H7 (cell line): Measurements from ENCODE around the gene SNX20. TPM values are rescaled to one million over a fixed set of nuclear protein-coding genes. Genes with fewer than 3 reads are reported as not detected.

Experiments
- DNase-seq: peaks from one replicate; pipeline ENCODE4 v3.0.0; 2012
- H3K27me3 ChIP-seq: 2 replicates; pipeline ENCODE4 v1.6.0; 2011; ENCODE audit warnings: mild to moderate bottlenecking, low read length; ENCODE audit not compliant: control insufficient read depth, insufficient read depth
- H3K36me3 ChIP-seq: replicated peaks from 2 replicates; pipeline ENCODE4 v1.5.1; 2011; ENCODE audit warnings: low read length; ENCODE audit not compliant: control insufficient read depth, insufficient read depth
- H3K4me3 ChIP-seq: 2 replicates; pipeline ENCODE4 v1.5.1; 2011; ENCODE audit warnings: low read depth, mild to moderate bottlenecking, control low read depth, low read length, moderate library complexity; ENCODE audit not compliant: insufficient read depth
- total RNA-seq: library from RNA; depleted of rRNA; stranded (reverse); fragments of >200 nt; shearing (Covaris generic); gene quantifications from 2 replicates; pipeline ENCODE4 v1.2.3, GENCODE V29; 2014

SNX20 gene
- total RNA-seq, 1 experiment from 2014 or later: not detected

- no peaks in the 10 kb centered on the region for H3K36me3 ChIP-seq
- no peaks in the 10 kb centered on the region for H3K27me3 ChIP-seq
- peak overlapping the region; percentile 30; the same call in 1 of the 2 replicates for H3K4me3 ChIP-seq
- peak; percentile 90 for DNase-seq
These were observed 15.8 kb downstream of the SNX20 start for GRCh38 chr16:50665128-50665878.

GRCh38 chr16:50664270-50664669 lies 16.8 kb downstream of the SNX20 start:
- Histone ChIP-seq H3K27me3 (no peaks in the 10 kb centered on the region), H3K36me3 (no peaks in the 10 kb centered on the region), H3K4me3 (no peak overlapping the region)
- no peak for DNase-seq

GRCh38 chr16:50662306-50662940 lies 18.7 kb downstream of the SNX20 start:
- no peak overlapping the region for H3K4me3 ChIP-seq
- H3K27me3 ChIP-seq: no peaks in the 10 kb centered on the region
- H3K36me3 ChIP-seq: no peaks in the 10 kb centered on the region
- no peak for DNase-seq

- H3K27me3 ChIP-seq: no peaks in the 10 kb centered on the region
- DNase-seq: no peak
- H3K36me3 ChIP-seq: no peaks in the 10 kb centered on the region
- no peak overlapping the region for H3K4me3 ChIP-seq
These were observed 21.3 kb downstream of the SNX20 start for GRCh38 chr16:50659806-50660205.

GRCh38 chr16:50657241-50657640 lies 23.9 kb downstream of the SNX20 start:
- DNase-seq: no peak
- H3K36me3 ChIP-seq: no peaks in the 10 kb centered on the region
- no peak overlapping the region for H3K4me3 ChIP-seq
- H3K27me3 ChIP-seq: no peaks in the 10 kb centered on the region

GRCh38 chr16:50655558-50656055 lies 25.5 kb downstream of the SNX20 start:
- no peak for DNase-seq
- H3K36me3 ChIP-seq: no peaks in the 10 kb centered on the region
- no peak overlapping the region for H3K4me3 ChIP-seq
- no peaks in the 10 kb centered on the region for H3K27me3 ChIP-seq

GRCh38 chr16:50653633-50654519 lies 27.2 kb downstream of the SNX20 start:
- Histone ChIP-seq H3K27me3 (no peaks in the 10 kb centered on the region), H3K4me3 (no peak overlapping the region), H3K36me3 (no peaks in the 10 kb centered on the region)
- peak; percentile 49 for DNase-seq

GRCh38 chr16:50652836-50653425 lies 28.2 kb downstream of the SNX20 start:
- Histone ChIP-seq H3K27me3 (no peaks in the 10 kb centered on the region), H3K4me3 (no peak overlapping the region), H3K36me3 (no peaks in the 10 kb centered on the region)
- DNase-seq: no peak

- H3K27me3 ChIP-seq: no peaks in the 10 kb centered on the region
- no peak for DNase-seq
- H3K4me3 ChIP-seq: no peak overlapping the region
- no peaks in the 10 kb centered on the region for H3K36me3 ChIP-seq
These were observed 29.2 kb downstream of the SNX20 start for GRCh38 chr16:50651835-50652438.

GRCh38 chr16:50646345-50646744 lies 34.8 kb downstream of the SNX20 start:
- 0 out of 2 replicates have a peak, but pooled peaks cover 1% of the 10 kb centered on the region for H3K27me3 ChIP-seq
- H3K4me3 ChIP-seq: no peak overlapping the region
- DNase-seq: no peak
- no peaks in the 10 kb centered on the region for H3K36me3 ChIP-seq

GRCh38 chr16:50645563-50646220 lies 35.4 kb downstream of the SNX20 start:
- H3K36me3 ChIP-seq: no peaks in the 10 kb centered on the region
- 0 out of 2 replicates have a peak, but pooled peaks cover 1% of the 10 kb centered on the region for H3K27me3 ChIP-seq
- H3K4me3 ChIP-seq: no peak overlapping the region
- peak; percentile 78 for DNase-seq

- DNase-seq: peak; percentile 79
These were observed 36.4 kb downstream of the SNX20 start for GRCh38 chr16:50644729-50645128.

GRCh38 chr16:50644245-50644644 lies 36.9 kb downstream of the SNX20 start:
- no peak for DNase-seq
- Histone ChIP-seq H3K36me3 (no peaks in the 10 kb centered on the region), H3K27me3 (0 out of 2 replicates have a peak, but pooled peaks cover 1% of the 10 kb centered on the region), H3K4me3 (no peak overlapping the region)

More at GRCh38 chr16:50644729-50645128, 36.4 kb downstream of the SNX20 start:
- H3K4me3 ChIP-seq: no peak overlapping the region
- H3K27me3 ChIP-seq: 0 out of 2 replicates have a peak, but pooled peaks cover 1% of the 10 kb centered on the region
- no peaks in the 10 kb centered on the region for H3K36me3 ChIP-seq
